Smooth muscle cell (in vitro differentiated cells): ENCODE data around the gene POM121C. TPM values are rescaled to one million over a fixed set of nuclear protein-coding genes. Genes with fewer than 3 reads are reported as not detected.
"Not testable (repeated sequence)": the region's sequence is repeated elsewhere in the genome, so short reads cannot be mapped to it uniquely, and the experiment has no call there.

ENCODE experiments used
- DNase-seq: peaks from one replicate; lab custom pipeline; 2025; ENCODE audit not compliant: unreplicated experiment; lab: John Stamatoyannopoulos, UW
- H2AFZ ChIP-seq: fragments of 200-600 bp; sonication (generic); 2 replicates; pipeline ENCODE4 v1.6.0; 2016; ENCODE audit warnings: antibody characterized with exemption, low read depth, mild to moderate bottlenecking
- H3F3A ChIP-seq: fragments of 200-600 bp; sonication (generic); 2 replicates; pipeline ENCODE4 v1.6.0; 2017; ENCODE audit warnings: antibody characterized with exemption, low read depth
- H3K27ac ChIP-seq: fragments of 200-600 bp; sonication (generic); 2 replicates; pipeline ENCODE4 v1.5.1; 2016; ENCODE audit warnings: low read depth, mild to moderate bottlenecking
- H3K27me3 ChIP-seq: fragments of 200-600 bp; sonication (generic); 2 replicates; pipeline ENCODE4 v1.6.1; 2016; ENCODE audit warnings: low read depth, mild to moderate bottlenecking
- H3K36me3 ChIP-seq: fragments of 200-600 bp; sonication (generic); 2 replicates; pipeline ENCODE4 v1.5.1; 2016; ENCODE audit warnings: low read depth
- H3K4me1 ChIP-seq: fragments of 200-600 bp; sonication (generic); 2 replicates; pipeline ENCODE4 v1.5.1; 2016; ENCODE audit warnings: low read depth
- H3K4me2 ChIP-seq: fragments of 200-600 bp; sonication (generic); 2 replicates; pipeline ENCODE4 v1.6.0; 2016; ENCODE audit warnings: mild to moderate bottlenecking
- H3K4me3 ChIP-seq: fragments of 200-600 bp; sonication (generic); 2 replicates; pipeline ENCODE4 v1.5.1; 2016; ENCODE audit warnings: mild to moderate bottlenecking
- H3K79me2 ChIP-seq: fragments of 200-600 bp; sonication (generic); 2 replicates; pipeline ENCODE4 v1.6.0; 2016; ENCODE audit warnings: low read depth, mild to moderate bottlenecking
- H3K9ac ChIP-seq: fragments of 200-600 bp; sonication (generic); 2 replicates; pipeline ENCODE4 v1.6.0; 2016; ENCODE audit warnings: low read depth
- H3K9me3 ChIP-seq: fragments of 200-600 bp; sonication (generic); replicated peaks from 2 replicates; pipeline ENCODE4 v1.5.1; 2016; ENCODE audit warnings: low read depth
- H4K20me1 ChIP-seq: fragments of 200-600 bp; sonication (generic); 2 replicates; pipeline ENCODE4 v1.6.0; 2016; ENCODE audit warnings: low read depth
- WGBS: methylation state at CpG from one replicate; pipeline ENCODE4 v1.1.7; 2016; ENCODE audit warnings: low lambda C conversion rate; 5-methylcytosine and 5-hydroxymethylcytosine counted together
- polyA plus RNA-seq: library from polyadenylated mRNA; unstranded; fragments of >200 nt; fragmentation: Nextera tagmentation; extraction: Ambion mirVana; gene quantifications from 2 replicates; pipeline ENCODE4 v1.2.1, GENCODE V29; 2016
- small RNA-seq: library from RNA; depleted of rRNA; stranded (forward); fragments of <200 nt; gene quantifications from one replicate; pipeline ENCODE3, GENCODE V24; 2014
- total RNA-seq: library from RNA; depleted of rRNA; stranded (reverse); fragments of >200 nt; gene quantifications from 2 replicates; pipeline ENCODE4 v1.2.3, GENCODE V29; 2014

POM121C gene
- total and polyA plus RNA-seq, 2 experiments from 2014 or later: 8.0 to 12.5 TPM

- H3K4me2 ChIP-seq, H3K36me3 ChIP-seq, H3K4me3 ChIP-seq, H3K27ac ChIP-seq, H3K79me2 ChIP-seq, H3K27me3 ChIP-seq, H3F3A ChIP-seq, H2AFZ ChIP-seq, DNase-seq, H4K20me1 ChIP-seq, H3K4me1 ChIP-seq, H3K9me3 ChIP-seq, H3K9ac ChIP-seq: not testable (repeated sequence)
- no CpG with 5 or more reads among the region's 4 CpGs for WGBS
These were observed 112.0 kb downstream of the POM121C start for GRCh38 chr7:75374144-75374518.

GRCh38 chr7:75367313-75367712 is 118.8 kb downstream of the POM121C start:
- H3K4me2 ChIP-seq, H3K27me3 ChIP-seq, H3K79me2 ChIP-seq, H4K20me1 ChIP-seq, H3K36me3 ChIP-seq, H3F3A ChIP-seq, H3K4me3 ChIP-seq, DNase-seq, H3K9ac ChIP-seq, H3K9me3 ChIP-seq, H2AFZ ChIP-seq, H3K27ac ChIP-seq, H3K4me1 ChIP-seq: not testable (repeated sequence)
- no CpG with 5 or more reads among the region's 9 CpGs for WGBS

Small RNA genes within 50 kb of the gene (small RNA-seq; reads per million reads assigned to genes)
- gene AC211429.1: not detected
- not detected for gene RF00019

Other genes starting within 250 kb of the POM121C start
- 1.2 and 22.4 TPM in 2 replicates for gene TRIM73, start 90.7 kb downstream of the POM121C start, total RNA-seq
- gene TRIM73, start 90.7 kb downstream of the POM121C start, polyA plus RNA-seq: 1.6 and 4.9 TPM in 2 replicates
- gene SPDYE5, start 6.0 kb upstream of the POM121C start, total RNA-seq: not detected in 2 replicates
- 0.22 and 1.1 TPM in 2 replicates for gene SPDYE5, start 6.0 kb upstream of the POM121C start, polyA plus RNA-seq